HG02884 (cell line): ENCODE data around the gene VEGFC.

Experiments
- ATAC-seq: cut with Tn5 transposase; IDR thresholded peaks from one replicate; pipeline ENCODE4 v1.9.1; 2021; ENCODE audit warnings: mild to moderate bottlenecking, moderate library complexity; ENCODE audit not compliant: unreplicated experiment

The VEGFC gene

DNA sequence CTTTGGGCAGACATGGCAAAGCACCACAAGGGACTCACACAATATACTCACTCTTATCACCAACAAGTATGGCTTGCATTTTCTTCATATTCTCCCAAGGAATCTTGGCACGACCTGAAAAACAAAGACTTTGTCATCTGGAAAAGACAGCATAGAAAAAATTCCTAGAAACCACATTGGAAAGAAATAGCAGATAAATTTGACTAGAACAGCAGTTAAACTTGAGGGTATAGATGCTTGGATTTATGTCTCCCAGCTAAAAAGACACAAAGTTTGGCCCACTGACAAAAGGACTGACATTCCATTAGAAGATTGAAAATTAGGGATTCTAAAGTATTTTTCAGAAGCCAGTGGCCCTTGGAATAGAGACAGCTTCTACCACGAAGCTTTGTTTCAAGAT lies 6.9 kb upstream of the VEGFC start:
- ATAC-seq: no peak

DNA sequence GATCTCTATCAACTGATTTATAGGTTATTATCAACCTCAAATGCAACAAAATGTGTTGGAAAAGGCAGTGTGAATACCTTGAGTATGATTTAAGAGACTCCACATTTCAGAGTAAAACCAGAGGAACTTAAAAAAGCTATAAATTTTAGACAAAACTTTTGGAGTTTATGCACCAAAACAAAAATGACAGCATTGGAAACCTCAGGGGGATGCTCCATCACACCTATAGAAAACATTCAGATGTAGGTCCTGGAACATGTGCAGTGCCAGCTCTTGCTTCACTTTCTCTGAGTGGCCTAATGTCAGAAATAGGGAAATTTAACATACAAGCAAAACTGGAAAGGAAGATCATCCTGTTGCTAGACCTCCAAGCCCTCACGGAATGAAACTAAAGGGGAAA lies 5.8 kb upstream of the VEGFC start:
- ATAC-seq: no peak

DNA sequence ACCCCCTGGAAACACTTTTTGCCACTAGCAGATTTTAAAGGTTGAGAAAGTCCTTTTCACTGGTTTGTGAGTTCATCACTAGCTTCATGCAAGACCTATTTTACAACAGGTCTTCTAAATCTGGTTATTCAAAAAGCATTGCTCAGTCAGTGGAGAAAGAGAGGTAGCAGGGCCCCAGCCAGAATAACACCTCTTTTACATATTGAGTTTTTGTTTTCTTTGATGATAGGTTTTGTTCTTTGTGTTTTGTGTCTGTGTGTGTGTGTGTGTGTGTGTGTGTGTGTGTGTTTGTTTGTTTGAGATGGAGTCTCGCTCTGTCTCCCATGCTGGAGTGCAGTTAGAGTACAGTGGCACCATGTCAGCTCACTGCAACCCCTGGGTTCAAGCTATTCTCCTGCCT lies 2.7 kb upstream of the VEGFC start:
- ATAC-seq: no peak

DNA sequence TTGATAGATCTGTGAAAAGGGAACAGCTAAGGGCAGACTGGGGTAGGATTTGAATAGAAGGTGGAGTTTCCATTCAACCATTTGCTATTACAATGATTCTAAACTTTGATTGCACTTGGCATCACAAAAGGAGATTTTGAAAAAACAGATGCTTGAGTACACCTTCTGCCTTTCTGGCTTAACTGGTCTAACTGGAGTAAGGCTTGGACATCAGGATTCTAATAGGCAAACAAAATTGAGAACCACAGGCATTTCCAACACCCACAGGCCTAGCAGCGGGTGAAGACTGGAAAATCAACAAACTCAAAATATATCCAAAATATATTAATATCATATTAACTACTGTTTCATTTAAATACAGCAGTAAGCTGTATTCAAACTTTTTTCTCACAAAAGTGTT lies 1.9 kb upstream of the VEGFC start:
- no peak for ATAC-seq

DNA sequence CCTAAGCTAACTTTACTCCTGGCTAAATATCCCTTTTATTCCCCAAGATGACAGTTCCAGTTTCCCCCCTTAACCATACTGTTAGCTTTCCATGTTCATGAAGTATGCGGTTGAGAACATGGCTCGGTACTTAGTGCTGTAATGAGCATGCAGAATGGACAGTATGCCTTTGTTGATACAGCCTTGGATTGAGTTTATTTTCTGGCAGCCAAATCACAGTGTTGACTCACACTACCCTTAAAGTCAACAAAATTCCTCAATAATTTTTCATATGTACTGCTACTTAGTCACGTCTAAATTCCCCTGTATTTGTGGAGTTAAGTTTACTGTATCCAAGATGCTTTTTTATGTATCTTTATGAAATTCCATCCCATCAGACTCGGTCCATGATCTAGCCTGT lies 1.4 kb upstream of the VEGFC start:
- no peak for ATAC-seq

DNA sequence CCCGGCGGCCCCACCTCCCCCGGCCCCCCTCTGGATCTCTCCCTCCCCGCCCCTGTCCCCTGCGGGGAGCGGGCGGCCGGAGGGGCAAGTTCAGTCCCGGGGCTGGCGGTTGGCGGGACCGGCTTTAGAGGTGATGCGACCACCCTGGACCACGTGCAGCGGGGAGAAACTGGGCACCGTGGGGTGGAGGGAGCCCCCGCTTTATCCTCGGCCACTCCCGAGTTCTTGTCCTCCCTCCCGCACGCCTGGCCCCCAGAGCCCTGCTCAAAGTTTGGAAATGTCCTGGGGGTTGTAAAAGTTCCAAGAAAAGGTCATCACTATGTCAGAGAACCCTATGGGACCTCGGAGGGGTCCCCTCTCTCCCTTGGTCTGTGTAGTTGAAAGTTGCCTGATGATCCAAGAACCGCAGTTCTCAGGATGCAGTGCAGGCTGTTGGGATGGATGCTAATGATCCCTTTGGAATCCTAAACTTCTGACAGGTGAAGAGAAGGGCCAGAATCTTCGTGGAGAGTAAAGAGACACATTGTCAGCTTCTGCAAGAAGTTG lies 411 bp upstream of the VEGFC start:
- ATAC-seq: no peak

DNA sequence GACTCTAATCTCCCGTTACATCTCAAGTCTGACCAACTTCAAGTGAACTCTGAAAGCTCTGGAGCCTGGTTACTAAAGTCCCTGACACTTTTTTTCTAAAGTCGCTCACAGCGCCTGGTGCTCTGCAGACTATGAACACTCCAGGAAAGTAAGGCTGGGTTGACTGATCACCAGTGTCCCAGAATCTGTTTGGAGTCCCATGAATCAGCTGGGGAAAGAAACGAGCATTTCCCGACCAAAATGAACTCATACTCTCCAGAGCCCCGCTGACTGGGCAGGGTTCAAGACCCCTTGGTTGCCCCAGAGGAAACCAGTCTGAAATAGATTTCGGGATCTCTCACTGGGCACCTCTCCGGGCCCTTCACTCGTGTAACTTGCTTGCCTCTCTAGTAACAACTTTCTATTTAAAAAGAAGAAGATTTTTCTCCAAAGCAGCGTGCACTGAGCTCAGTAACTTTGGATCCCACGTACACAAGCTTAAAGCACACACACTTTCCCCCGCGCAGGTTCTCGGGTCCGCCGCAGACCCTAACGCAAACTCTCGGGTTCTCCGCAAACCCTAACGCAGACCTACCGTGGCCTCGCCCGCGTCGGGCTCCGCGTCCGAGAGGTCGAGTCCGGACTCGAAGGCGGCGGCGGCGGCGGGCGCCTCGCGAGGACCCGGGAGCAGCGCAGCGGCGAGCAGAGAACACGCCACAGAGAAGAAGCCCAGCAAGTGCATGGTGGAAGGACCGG lies 964 bp downstream of the VEGFC start:
- peak; percentile 20 for ATAC-seq

DNA sequence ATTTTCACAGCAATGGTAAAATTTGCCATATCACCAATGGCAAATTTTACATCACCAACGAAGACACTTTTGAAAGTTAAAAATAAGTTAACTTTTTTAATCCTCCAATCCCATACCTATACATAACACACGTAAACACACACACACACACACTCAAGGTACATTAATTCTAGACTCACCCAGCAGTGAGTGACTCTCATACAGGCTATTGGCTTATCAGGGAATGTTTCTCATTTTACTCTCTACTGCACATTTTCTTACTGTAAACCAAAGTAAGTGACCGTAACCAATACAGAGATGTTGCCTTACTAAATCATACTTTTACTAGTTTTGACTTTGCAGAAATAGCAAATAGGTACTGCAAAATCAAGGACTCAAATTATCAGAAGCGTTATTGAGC lies 2.3 kb downstream of the VEGFC start:
- ATAC-seq: no peak

DNA sequence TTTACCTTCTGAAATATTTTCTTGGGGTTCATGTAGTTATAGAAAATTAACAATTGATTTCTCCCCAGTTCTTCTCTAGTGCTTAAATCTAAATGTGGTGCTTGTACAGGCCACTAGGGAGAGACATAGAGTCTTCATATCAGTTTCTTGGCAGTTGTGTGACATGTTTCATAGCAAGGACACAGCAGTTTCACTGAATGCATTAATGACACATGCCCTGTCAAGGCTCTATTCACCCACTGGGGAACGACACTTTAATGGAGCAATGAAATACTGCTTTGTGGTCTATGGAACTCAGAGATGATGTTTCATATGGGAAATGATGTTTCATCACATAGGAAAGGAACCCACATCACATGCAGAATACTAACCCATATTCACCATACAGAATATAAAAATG lies 2.8 kb downstream of the VEGFC start:
- peak; percentile 64 for ATAC-seq

DNA sequence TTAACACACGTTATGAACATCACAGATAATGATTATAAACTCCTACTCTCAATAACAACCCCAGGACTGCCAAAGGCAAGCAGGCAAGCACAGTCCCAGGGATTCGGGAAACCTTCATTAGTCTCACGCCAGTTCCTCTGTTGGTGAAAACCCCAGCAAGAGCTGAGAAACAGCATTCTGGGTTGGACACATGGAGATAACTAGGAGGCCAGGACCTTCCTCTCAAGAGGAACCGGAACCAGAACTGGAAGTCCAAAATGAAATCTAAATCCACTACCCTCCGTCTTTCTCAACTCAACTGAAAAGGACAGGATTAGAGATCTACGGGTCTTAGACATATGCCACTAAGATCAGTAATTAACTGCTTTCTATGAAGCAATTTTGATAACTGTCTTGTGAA lies 3.8 kb downstream of the VEGFC start:
- no peak for ATAC-seq

DNA sequence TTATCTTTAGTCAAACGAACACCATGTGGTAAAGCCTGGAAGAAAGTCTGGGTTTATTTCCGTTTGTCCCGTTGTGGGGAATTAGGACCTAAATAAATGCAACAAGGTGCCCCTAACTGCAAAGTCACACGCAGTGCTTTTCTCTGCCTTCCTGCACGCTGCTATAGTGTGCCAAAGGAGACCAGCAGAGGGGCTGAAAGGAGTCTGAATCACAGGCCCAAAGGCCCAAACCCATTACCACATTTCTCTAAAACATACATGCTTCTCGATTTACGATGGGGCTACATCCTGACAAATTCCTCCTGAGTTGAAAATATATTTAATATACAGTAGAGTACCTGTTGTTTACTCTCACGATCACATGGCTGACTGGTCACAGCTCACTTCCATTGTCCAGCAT lies 4.5 kb downstream of the VEGFC start:
- no peak for ATAC-seq

DNA sequence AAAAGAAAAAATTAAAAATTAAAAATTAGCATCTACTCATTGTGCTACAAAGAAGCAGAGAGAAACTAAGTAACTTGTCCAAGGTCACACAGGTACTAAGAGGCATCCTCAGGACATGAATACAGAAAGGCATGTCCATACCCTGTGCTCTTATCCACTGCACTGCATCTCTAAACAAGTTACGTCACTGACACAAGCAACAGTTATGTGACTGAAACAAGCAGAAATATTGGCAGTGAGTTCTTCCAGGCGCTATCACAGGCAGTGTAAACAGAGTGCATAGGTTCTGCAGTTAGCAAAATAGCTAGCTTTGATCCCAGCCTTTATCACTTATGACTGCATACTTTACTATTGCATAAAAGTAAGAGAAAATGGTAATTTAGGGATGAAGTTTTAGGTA lies 7.9 kb downstream of the VEGFC start:
- no peak for ATAC-seq

DNA sequence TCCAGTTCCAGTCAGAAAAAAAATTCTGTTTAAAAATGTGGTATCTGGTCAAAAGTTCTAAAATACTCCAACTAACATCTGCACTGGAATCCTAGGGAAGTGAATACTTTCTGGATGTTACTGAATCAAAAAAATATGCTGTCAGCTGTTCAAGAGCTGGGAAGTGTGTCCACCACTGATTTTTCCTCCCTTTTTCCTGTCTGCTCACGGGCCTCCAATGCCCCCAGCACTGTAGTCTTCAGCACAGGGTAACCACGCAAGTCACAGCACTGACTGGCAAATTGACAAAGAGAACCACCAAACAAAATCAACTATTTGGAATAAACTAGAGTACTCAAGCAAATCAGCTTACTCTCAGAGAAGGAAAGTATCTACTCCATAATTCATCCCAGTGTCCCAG lies 9.9 kb downstream of the VEGFC start:
- no peak for ATAC-seq

DNA sequence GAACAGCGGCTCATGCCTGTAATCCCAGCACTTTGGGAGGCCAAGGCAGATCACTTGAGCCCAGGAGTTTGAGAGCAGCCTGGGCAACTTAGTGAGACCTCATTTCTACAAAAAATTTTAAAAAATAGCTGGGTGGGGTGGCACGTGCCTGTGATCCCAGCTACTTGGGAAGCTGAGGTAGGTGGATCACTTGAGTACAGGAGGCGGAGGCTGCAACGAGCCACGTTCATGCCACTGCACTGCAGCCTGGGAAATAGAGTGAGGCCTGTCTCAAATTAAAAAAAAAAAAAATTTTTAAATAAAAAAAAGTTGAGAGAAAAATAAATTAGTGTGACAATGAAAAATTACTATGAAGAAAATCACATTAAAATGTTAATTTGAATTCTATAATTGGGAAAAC lies 10.5 kb downstream of the VEGFC start:
- no peak for ATAC-seq

DNA sequence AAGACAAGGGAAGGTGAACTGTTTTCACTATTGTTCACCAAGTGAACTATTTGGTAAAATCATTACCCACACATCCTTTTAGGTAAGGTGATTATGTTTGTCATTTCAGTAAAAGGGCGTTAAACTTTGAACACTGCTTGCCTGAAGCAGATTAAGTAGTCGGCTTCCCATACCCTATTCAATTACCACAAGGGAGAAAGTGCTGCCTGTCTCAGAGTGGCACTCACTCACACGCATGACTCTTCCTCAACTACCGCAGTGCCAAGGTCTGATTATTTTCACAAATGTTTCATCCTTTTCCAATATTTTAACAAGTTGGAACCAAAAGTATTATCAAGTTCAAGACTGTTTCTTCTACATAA lies 11.0 kb downstream of the VEGFC start:
- ATAC-seq: no peak

DNA sequence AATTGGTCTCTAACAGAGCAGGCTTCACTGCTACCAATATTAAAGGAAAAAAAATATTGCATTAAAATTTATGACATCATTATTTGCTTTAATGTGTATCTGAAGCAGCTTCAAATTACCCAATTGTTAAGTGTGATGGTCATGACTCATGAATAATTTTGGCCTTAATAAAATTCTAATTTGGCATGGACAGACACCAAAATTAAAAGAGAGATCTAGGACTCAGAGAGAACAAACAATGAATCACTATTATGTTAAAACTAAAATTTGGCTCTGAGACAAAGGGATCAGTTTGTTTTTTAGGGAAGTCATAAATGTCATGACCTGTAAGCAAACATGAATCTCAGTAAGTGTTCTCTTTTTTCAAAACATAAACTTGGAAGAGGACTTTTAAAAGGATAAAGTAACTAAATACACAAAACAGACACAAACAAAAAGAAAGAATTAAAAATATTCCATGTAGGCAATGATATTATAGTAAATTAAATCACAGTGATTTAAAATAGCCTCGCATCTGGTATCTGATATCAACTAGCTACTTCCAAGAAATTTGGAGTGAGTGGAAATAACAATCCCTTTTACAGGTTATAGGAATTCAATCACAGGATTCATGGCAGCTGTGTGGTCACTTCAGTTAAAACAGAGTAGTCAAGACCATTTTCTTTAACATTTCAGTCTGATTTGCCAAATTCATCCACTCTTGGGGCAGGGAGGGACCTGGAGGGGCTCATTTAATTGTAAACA lies 11.6 kb downstream of the VEGFC start:
- ATAC-seq: no peak

DNA sequence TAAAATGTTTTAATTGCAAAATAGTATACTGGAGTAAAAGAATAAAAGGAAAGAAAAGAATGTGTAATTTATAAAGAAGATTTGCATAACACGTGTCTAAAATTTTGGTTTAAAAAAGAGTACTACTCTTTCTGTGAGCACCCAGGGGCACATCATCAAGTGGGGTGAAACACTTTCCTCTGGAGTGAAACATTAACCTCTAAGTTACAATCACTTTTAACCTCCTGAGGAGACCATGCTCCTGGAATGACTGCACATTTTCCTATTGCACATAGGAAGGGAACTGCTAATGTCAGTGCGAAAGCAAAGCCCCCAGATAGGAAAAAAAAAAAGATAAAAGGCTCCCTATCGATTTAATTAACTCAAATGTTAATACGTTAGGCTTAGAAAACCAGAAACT lies 13.3 kb downstream of the VEGFC start:
- ATAC-seq: no peak

DNA sequence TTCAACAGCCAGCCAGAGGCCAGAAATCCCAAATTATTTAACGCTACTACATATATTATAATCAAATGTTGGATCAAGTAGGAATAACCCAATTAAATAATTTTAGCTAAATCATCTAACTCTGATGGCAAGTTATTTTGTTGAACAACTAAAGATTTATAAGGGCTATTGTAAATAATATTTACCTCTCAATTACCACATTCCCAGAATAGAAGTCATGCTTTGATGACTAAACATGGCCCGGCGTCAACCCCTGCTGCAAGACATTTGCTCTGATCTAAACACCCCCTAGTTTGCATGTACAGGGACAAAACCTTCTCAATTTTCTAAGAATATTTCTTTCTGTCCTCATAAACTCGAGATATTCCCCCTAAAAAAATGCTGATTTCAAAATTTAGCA lies 14.2 kb downstream of the VEGFC start:
- no peak for ATAC-seq

DNA sequence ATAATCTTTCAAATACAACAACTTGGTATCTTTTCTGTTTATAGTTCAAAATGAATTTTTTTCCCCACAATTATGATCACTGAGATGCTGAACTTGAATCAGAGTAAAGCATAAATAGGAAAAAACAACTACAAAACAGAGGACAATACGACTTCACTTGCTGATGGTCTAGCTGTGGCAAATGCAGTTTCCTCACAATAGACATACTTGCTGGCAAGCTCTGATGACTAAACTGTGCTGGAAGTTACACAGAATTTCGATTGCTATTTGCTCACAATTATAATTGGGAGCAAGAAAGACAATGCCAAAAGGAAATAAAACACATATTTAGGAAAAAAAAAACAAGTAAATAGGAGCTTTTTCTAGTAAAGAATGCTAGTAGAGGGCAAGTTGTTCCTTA lies 14.7 kb downstream of the VEGFC start:
- no peak for ATAC-seq

DNA sequence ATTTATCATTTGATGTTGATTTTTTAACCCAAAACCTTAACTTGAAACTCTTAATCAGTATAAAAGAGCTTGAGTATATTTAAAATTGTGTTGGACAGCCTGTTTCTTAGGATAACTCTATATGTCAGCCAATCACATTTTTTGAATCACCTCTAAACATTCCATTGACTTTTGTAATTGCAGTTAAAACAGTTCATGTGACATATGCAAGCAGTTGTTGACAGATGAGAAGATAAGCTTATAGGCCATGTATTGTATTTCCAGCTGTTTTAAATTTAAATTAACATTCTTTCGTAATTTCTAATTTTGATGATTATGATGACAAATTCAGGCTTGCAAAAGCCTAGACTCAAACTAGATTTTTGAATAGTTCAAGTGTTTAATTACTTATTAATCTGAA lies 17.4 kb downstream of the VEGFC start:
- no peak for ATAC-seq

DNA sequence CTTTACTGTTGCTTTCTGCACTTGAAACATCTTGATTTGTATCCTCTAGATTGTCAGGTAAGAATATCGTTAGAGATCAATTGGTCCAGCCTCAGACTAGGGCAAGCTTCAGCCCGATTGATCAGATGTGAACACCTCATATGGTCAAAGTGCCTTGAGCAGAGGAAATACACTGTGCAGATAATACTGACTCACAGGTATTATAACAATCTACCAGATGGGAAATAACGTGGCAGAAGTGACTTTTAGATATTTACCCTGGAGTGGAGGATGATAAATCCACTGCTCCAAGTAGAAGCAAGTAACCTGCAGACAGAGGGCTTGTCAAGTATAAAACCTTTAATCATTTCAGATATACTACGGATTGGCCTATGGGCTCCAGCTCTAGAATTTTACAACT lies 17.9 kb downstream of the VEGFC start:
- ATAC-seq: no peak

DNA sequence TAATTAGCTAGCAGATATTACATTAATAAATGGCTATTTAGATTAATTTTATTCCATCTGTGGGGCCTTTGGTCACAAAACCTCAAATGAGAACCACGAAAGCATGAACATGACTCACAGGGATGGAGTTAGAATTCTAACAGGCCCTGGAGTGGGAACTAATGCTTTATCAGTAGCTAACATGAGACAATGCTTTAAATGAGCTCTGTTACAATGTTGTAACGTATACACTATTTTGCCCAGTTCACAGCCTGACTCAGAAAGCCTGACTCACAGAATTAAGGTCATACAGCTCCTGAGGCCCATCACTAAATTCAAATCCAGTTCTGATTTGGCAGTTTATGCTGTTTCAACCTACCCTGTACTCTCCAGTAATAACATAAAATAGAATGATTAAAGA lies 23.2 kb downstream of the VEGFC start:
- ATAC-seq: no peak

DNA sequence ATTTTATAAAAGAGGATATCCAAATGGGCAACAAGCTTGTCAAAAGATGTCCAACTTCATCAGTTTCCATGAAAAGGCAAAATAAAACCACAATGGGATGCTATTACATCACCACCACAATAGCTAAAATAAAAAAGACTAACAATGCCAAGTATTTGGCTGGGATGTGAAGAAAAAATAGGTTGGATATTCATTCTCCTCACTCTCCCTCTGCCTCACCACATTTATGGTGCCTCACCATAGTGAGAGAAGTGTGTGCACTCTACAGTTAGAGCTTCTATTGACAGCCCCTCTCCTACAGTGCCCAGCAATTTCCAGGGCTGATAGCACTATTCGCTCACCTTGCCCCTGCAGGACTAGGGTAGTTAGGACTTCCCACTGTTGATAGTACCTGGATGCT lies 25.5 kb downstream of the VEGFC start:
- no peak for ATAC-seq
